Activated T-cell treated with anti-CD3 and anti-CD28 coated beads for 48 hours (primary cell): ENCODE measurements around the gene DNAJB6.

Source experiments
- DNase-seq: peaks from one replicate; pipeline ENCODE4 v3.0.0-alpha.2; 2020; ENCODE audit warnings: low read depth

DNAJB6 gene

GRCh38 chr7:157466867-157467261 lies 130.1 kb downstream of the DNAJB6 start:
- no peak for DNase-seq
